NCI-H146 treated with DMSO at 0.1 percent for 48 hours (cell line): ENCODE data around the gene ANO1.

Experiments used
- DNase-seq: peaks from one replicate; lab custom pipeline; 2025; ENCODE audit not compliant: unreplicated experiment; lab: John Stamatoyannopoulos, UW

The ANO1 gene

DNA sequence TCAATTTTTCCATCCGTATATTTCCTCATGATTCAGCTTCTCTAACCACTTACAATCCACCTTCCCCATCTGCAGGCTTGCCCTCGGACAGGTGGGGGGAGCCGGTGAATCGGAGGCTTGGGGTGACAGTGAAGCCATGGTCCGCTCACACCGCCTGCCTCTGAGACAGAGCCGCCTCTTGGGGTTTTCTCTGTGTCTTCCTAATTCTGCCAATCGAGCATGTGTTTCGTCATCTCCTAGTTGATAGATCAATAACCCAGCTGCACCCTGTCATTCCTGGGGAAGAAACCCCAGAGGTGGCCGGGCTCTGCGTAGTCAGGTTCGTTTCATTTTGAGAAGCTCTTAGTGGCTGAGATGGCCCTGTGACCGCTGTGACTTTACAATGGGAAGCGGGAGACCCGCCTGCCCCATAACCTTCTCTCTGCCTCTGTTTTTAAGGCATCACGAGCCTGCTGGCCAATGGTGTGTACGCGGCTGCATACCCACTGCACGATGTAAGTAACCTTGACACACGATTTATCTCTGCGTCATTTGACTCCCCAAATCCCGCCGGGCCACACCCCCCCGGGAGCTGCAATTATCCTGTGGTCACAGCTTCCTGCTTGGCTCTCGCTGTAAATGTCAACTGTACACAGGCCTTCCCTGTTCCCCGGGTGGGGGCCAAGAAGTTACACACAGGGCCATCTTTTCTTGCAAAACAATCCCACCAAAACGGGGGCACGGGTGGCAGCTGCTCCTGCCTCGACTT is 33.3 kb downstream of the ANO1 start:
- no peak for DNase-seq

- DNase-seq, result no peak
Observed at GRCh38 chr11:70112017-70112434, 33.9 kb downstream of the ANO1 start.

DNA sequence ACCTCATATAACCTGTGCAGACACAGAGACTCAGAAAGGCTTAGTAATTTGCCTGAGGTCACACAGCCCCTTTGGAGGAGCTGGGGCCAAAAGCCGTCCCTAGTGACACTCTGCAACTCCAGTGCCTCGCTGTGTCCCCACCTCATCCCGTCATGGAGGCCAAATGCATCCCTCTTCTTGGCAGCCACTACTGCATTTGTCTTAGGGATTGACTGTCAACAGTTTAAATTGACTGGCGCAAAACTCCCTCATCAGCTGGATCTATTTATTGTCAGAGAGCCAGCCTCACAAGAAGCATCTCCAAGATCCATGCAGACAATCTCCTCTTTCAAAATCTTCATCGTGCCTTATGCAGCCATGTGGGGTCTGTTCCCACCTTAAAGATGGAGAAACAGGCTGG is 35.7 kb downstream of the ANO1 start:
- no peak for DNase-seq

- no peak for DNase-seq
Observed at GRCh38 chr11:70115778-70116177, 37.7 kb downstream of the ANO1 start.

DNA sequence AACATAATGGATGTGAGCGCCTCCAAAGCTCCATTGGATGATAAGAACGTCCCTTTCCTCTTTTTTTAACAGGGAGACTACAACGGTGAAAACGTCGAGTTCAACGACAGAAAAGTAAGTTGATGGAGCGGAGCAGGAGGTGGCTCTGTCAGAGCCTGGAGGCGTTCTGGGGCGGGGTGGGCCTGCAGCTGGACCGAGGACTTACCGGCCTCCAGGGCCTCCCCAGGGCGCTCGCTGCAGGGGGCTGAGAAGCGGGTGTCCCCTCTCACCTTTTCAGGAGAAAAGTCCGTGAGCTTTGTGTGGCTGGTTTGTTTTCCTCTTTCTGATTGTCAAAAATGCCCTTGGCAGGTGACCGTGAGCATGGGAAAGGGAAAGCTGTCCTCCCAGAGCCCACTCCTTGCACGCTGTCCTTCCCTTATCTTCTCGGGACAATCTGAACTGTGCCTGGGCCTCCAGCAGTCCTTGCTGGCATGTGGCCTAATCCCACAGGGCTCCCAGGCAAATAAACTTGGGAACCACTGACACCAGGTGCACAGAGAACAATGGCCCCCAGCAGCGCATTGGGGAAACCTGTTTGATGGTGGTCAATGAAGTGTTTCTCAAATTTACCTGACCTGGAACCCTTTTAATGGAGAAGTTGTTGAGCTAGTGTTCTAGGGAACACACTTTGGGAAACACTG is 38.4 kb downstream of the ANO1 start:
- peak; percentile 3 for DNase-seq

GRCh38 chr11:70117567-70118145 is 39.5 kb downstream of the ANO1 start:
- no peak for DNase-seq

GRCh38 chr11:70118642-70119041 is 40.5 kb downstream of the ANO1 start:
- DNase-seq, result no peak

- DNase-seq, result no peak
Observed at GRCh38 chr11:70119502-70119901, 41.4 kb downstream of the ANO1 start.

DNA sequence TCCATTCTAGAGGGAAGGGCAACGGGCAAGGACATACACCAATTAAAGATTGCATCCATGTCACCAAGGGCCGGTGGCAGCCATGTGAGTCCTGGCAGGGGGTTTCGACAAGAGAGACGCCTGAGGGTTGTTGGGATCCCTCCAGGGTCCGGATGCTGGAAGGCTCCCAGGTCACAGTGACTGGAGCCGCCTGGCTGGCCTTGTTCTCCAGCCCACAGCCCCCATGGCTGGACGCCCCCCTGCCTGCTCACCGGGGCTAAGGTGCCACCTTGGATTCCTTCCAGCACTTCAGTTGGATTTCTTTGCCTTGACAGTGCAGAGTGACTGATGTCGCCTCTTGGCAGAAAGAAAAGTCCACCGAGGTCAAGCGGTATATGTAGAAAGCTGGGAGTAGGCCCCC is 42.6 kb downstream of the ANO1 start:
- no peak for DNase-seq

DNA sequence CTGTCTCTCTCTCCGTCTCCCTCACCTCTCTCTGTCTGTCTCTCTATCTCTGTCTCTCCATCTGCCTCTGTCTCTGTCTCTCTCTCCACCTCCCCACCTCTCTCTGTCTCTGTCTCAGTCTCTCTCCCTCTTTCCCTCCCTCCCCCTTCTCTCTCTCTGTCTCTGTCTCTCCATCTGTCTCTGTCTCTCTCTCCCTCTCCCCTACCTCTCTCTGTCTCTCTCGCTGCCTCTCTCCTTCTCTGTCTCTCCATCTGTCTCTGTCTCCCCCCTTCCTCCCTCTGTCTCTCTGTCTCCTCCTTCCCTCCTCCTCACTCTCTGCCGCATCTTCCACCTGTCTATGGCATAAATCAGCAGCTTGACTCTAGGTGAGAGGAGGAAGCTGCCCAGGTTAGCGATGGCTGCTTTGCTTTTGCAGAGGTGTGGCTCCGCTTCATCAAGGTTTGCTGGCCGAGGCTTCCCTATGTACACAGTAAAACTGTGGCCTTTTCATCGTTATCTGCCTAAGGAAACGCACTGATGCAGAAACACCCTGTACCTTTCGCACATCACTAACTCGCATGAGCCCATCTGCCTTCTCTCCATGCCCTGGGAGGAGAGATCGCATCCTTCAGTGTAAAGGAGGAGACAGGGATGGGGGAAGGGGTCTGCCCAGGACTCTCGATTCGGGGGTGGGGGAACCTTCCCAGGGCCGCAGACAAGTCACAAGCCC is 44.5 kb downstream of the ANO1 start:
- peak; percentile 4 for DNase-seq

- DNase-seq, result no peak
Observed at GRCh38 chr11:70123711-70124110, 45.6 kb downstream of the ANO1 start.

DNA sequence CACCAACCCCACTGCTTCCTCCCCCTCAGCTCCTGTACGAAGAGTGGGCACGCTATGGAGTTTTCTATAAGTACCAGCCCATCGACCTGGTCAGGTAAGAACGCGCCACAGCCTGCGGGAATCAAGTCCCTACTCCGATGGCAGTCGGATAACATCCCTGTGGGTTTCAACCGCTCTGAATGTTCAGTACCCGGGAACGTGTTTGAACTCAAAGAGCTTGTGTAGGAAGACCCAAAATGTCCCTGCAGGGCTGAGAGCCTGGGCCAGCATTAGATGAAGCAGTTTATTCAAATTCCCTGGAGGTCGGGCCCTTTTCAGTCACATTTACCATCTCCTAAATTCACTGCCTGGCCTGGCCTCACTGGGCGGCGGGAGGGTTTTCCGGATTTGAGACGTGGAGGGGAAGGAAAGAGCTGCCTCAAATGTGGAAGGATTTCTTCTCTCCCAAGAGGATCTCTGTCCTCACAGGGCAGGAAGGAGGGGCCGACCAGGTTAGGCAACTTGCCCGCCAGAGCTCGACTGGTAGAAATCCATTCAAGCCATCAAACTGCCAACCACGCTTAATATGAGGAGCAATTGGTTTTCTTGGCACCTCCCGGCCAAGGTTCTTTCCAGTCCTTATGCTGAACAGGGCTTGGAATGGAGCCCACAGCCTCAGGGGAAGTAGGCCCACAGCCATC is 46.3 kb downstream of the ANO1 start:
- no peak for DNase-seq

GRCh38 chr11:70126494-70126893 is 48.4 kb downstream of the ANO1 start:
- DNase-seq, result no peak

DNA sequence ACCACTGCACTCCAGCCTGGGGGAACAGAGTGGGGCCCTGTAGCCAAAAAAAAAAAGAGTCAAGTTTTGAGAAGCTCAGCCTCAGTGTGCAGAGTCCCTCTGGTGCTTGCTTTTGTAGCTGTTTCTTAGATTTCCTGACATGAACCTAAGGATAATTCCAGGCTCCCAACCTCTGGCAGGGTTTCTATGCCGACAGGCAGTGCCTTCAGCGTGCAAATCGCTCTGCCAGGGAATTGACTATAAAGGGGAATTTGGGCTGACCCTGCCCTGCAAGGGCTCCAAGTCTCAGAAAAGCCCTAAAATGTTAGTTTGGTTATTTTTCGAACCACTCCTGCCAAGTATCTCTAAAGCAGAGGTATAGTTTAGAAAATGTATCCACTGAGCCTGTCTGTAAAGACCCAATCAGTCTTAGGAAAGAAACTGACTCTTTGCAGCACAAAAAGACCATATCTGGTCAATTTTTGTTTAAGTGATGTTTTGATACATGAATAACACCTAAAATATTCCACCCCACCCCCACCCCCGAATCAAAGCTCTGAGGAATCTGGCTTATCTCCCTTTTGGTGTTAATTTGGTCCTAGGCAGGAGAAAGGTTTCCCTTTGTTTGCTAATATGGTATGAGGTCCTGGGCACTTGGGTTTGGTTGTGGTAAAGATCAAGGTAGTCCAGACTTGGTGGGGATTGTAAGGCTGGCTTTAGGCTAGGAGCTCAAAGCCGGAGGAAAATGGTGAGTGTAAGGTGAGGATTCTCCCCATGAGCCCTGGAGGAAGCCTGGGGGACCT is 49.7 kb downstream of the ANO1 start:
- no peak for DNase-seq

DNA sequence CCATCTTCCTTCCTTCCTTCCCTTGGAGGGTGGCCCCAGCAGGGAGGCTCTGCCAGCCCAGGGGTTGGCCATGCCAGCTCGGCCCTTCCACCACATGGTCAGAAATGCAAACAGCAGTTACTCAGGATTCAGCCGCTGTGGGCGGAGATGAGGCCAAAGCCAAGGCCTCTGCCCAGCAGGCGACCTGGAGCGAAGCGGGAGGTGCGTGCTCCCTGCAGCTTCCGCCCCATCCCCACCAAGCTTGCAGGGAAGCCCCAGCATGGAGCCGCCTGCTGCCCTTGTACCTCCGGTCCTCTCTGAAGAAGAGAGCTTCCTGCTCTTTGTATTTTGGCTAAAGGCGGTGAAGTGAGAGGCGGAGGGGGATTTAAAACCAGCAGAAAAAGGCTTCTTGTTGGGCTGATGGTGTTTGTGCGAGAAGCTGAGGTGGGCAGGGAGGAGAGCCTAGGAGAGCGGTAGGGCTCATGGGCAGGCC is 50.4 kb downstream of the ANO1 start:
- DNase-seq, result peak; percentile 38

GRCh38 chr11:70129051-70129592 is 51.0 kb downstream of the ANO1 start:
- no peak for DNase-seq

DNA sequence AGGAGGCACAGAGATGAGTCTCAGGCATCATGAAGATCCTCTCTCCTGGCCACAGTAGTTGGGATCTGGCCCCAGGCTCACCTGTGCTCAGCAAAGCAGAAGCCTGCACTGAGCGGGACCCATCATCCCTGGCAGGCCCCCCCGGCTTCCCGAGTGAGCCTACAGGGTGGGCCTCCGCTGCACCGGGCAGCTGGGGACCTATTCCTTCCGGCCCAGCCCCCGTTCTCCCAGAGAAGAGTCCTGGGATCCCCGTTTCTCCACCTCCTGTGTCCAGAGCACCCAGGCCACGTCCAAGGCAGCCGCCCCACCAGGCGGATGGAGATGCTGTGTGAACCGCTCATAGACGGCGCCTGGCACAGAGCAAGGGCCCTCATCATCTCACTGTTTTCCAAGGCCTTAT is 52.5 kb downstream of the ANO1 start:
- no peak for DNase-seq

- DNase-seq, result no peak
Observed at GRCh38 chr11:70131606-70132190, 53.6 kb downstream of the ANO1 start.

DNA sequence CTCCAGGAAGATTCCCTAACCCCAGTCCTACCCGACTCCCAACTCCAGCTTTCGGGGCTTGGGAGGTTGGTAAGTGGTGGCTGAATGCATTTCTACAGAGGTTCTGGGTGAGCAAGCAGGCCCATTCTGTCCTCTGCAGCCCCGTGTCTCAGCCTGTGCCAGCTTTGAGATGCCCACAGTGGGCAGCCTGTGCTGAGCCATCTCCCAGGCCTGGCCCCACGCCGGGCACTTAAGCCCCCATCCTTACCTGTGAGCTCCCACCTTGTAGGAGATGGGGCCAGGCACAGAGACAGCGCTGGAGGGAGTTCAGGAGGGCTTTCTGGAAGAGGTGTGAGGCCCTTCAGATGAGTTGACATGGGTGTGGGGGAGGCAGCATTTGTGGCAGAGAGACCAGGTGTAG is 54.5 kb downstream of the ANO1 start:
- DNase-seq, result no peak
